ENCODE data around the gene KCTD18.
A peak's percentile ranks its signal among the peaks of the same experiment; 100 is the strongest.

Gene KCTD18

GRCh38 chr2:200483729-200484198 lies 26.1 kb downstream of the KCTD18 start:
- H3K18ac ChIP-seq (ENCODE audit: low read length): no peak overlapping the region
- peaks cover 6 to 8% of the 10 kb centered on the region in 2 experiments for H3K36me3 ChIP-seq (ENCODE audit: control insufficient read depth in 1 of 2, insufficient read depth in 2 of 2, low read length in 2 of 2)
- H3K23ac ChIP-seq (ENCODE audit: low read length): no peak overlapping the region
- DNase-seq: peak; percentile 17 to 63
- H3K4me3 ChIP-seq (ENCODE audit: low read depth, low read length): no peak overlapping the region
- no peaks in the 10 kb centered on the region for H3K79me1 ChIP-seq (ENCODE audit: low read length)
- H3K27ac ChIP-seq (ENCODE audit: low read depth, low read length): no peak overlapping the region
- no peak overlapping the region for H4K12ac ChIP-seq (ENCODE audit: low read depth, low read length)
- H3K9ac ChIP-seq (ENCODE audit: low read length): no peak overlapping the region
- peaks cover 0 to 9% of the 10 kb centered on the region in 2 experiments for H3K4me1 ChIP-seq (ENCODE audit: control insufficient read depth in 1 of 2, insufficient read depth in 2 of 2, low read length in 2 of 2)
- H2BK120ac ChIP-seq (ENCODE audit: insufficient read depth, low read length, poor library complexity): no peak overlapping the region
- no peak overlapping the region for H2AK5ac ChIP-seq (ENCODE audit: low read length)
- no peak overlapping the region for H4K8ac ChIP-seq (ENCODE audit: low read depth, low read length)
- no peaks in the 10 kb centered on the region for H3K27me3 ChIP-seq (ENCODE audit: insufficient read depth, low read length)
- H4K91ac ChIP-seq (ENCODE audit: low read depth, low read length): no peak overlapping the region
- no peak overlapping the region for H2AFZ ChIP-seq (ENCODE audit: insufficient read depth, low read length, poor library complexity)
- H2BK5ac ChIP-seq (ENCODE audit: low read depth, low read length, poor library complexity): no peak overlapping the region
- no peak overlapping the region for H2BK12ac ChIP-seq (ENCODE audit: low read length)
- H3K14ac ChIP-seq (ENCODE audit: low read length): no peak overlapping the region
- WGBS (ENCODE audit: extremely low coverage, insufficient coverage, insufficient read length): no CpG with 5 or more reads among the region's 4 CpGs
- H3K4me2 ChIP-seq (ENCODE audit: low read length): no peak overlapping the region
- no peaks in the 10 kb centered on the region for H3K79me2 ChIP-seq (ENCODE audit: control insufficient read depth, insufficient read depth, low read length, poor library complexity)
- H3K4ac ChIP-seq (ENCODE audit: low read depth, low read length): no peak overlapping the region
- H3K9me3 ChIP-seq (ENCODE audit: insufficient read depth, low read depth, low read length): no peaks in the 10 kb centered on the region

- H3K23ac ChIP-seq (ENCODE audit: low read length): no peak overlapping the region
- H3K79me1 ChIP-seq (ENCODE audit: low read length): no peaks in the 10 kb centered on the region
- H3K18ac ChIP-seq (ENCODE audit: low read length): no peak overlapping the region
- DNase-seq: no peak
- no peak overlapping the region for H2BK5ac ChIP-seq (ENCODE audit: low read depth, low read length, poor library complexity)
- H2BK12ac ChIP-seq (ENCODE audit: low read length): no peak overlapping the region
- no peaks in the 10 kb centered on the region for H3K79me2 ChIP-seq (ENCODE audit: control insufficient read depth, insufficient read depth, low read length, poor library complexity)
- H3K27me3 ChIP-seq (ENCODE audit: insufficient read depth, low read length): no peaks in the 10 kb centered on the region
- no peak overlapping the region for H3K4me3 ChIP-seq (ENCODE audit: low read depth, low read length)
- H3K27ac ChIP-seq (ENCODE audit: low read depth, low read length): no peak overlapping the region
- H3K4me1 ChIP-seq (ENCODE audit: control insufficient read depth in 1 of 2, insufficient read depth in 2 of 2, low read length in 2 of 2): peaks cover 0 to 9% of the 10 kb centered on the region in 2 experiments
- H4K12ac ChIP-seq (ENCODE audit: low read depth, low read length): no peak overlapping the region
- no peak overlapping the region for H3K14ac ChIP-seq (ENCODE audit: low read length)
- H3K4ac ChIP-seq (ENCODE audit: low read depth, low read length): no peak overlapping the region
- H2AK5ac ChIP-seq (ENCODE audit: low read length): no peak overlapping the region
- H3K9me3 ChIP-seq (ENCODE audit: insufficient read depth, low read depth, low read length): no peaks in the 10 kb centered on the region
- H3K36me3 ChIP-seq (ENCODE audit: control insufficient read depth in 1 of 2, insufficient read depth in 2 of 2, low read length in 2 of 2): peaks cover 12 to 17% of the 10 kb centered on the region in 2 experiments
- no peak overlapping the region for H2BK120ac ChIP-seq (ENCODE audit: insufficient read depth, low read length, poor library complexity)
- no peak overlapping the region for H3K9ac ChIP-seq (ENCODE audit: low read length)
- no peak overlapping the region for H3K4me2 ChIP-seq (ENCODE audit: low read length)
- H2AFZ ChIP-seq (ENCODE audit: insufficient read depth, low read length, poor library complexity): no peak overlapping the region
- H4K8ac ChIP-seq (ENCODE audit: low read depth, low read length): no peak overlapping the region
- no peak overlapping the region for H4K91ac ChIP-seq (ENCODE audit: low read depth, low read length)
Measured at GRCh38 chr2:200482194-200482593, 27.7 kb downstream of the KCTD18 start.

- WGBS (ENCODE audit: extremely low coverage, insufficient coverage, insufficient read length): no CpG with 5 or more reads among the region's 8 CpGs
- Histone ChIP-seq H3K79me2 (ENCODE audit: control insufficient read depth, insufficient read depth, low read length, poor library complexity) (no peaks in the 10 kb centered on the region), H3K4me3 (ENCODE audit: low read depth, low read length) (no peak overlapping the region), H4K91ac (ENCODE audit: low read depth, low read length) (no peak overlapping the region), H4K8ac (ENCODE audit: low read depth, low read length) (no peak overlapping the region), H3K4me2 (ENCODE audit: low read length) (no peak overlapping the region), H3K4me1 (ENCODE audit: control insufficient read depth in 1 of 2, insufficient read depth in 2 of 2, low read length in 2 of 2) (peaks cover 0 to 9% of the 10 kb centered on the region in 2 experiments), H3K9ac (ENCODE audit: low read length) (no peak overlapping the region), H3K79me1 (ENCODE audit: low read length) (no peaks in the 10 kb centered on the region), H3K4ac (ENCODE audit: low read depth, low read length) (no peak overlapping the region), H3K27ac (ENCODE audit: low read depth, low read length) (peak overlapping the region; percentile 30), H3K14ac (ENCODE audit: low read length) (no peak overlapping the region), H4K12ac (ENCODE audit: low read depth, low read length) (no peak overlapping the region), H2BK12ac (ENCODE audit: low read length) (no peak overlapping the region), H2AK5ac (ENCODE audit: low read length) (no peak overlapping the region), H3K18ac (ENCODE audit: low read length) (no peak overlapping the region), H2BK5ac (ENCODE audit: low read depth, low read length, poor library complexity) (no peak overlapping the region), H2AFZ (ENCODE audit: insufficient read depth, low read length, poor library complexity) (no peak overlapping the region), H3K9me3 (ENCODE audit: insufficient read depth, low read depth, low read length) (no peaks in the 10 kb centered on the region), H2BK120ac (ENCODE audit: insufficient read depth, low read length, poor library complexity) (no peak overlapping the region), H3K27me3 (ENCODE audit: insufficient read depth, low read length) (no peaks in the 10 kb centered on the region), H3K23ac (ENCODE audit: low read length) (no peak overlapping the region), H3K36me3 (ENCODE audit: control insufficient read depth in 1 of 2, insufficient read depth in 2 of 2, low read length in 2 of 2) (peaks cover 23 to 32% of the 10 kb centered on the region in 2 experiments)
- DNase-seq: peak; percentile 41 to 78
Measured at GRCh38 chr2:200479692-200480265, 30.1 kb downstream of the KCTD18 start.

GRCh38 chr2:200477667-200478131 lies 32.2 kb downstream of the KCTD18 start:
- H3K4me2 ChIP-seq (ENCODE audit: low read length): no peak overlapping the region
- no peak overlapping the region for H2BK120ac ChIP-seq (ENCODE audit: insufficient read depth, low read length, poor library complexity)
- no peak overlapping the region for H3K18ac ChIP-seq (ENCODE audit: low read length)
- H3K9me3 ChIP-seq (ENCODE audit: insufficient read depth, low read depth, low read length): no peaks in the 10 kb centered on the region
- H4K12ac ChIP-seq (ENCODE audit: low read depth, low read length): no peak overlapping the region
- no peak overlapping the region for H4K91ac ChIP-seq (ENCODE audit: low read depth, low read length)
- H3K14ac ChIP-seq (ENCODE audit: low read length): no peak overlapping the region
- H3K23ac ChIP-seq (ENCODE audit: low read length): no peak overlapping the region
- no peak overlapping the region for H3K27ac ChIP-seq (ENCODE audit: low read depth, low read length)
- no peak overlapping the region for H4K8ac ChIP-seq (ENCODE audit: low read depth, low read length)
- no peak overlapping the region for H2BK12ac ChIP-seq (ENCODE audit: low read length)
- WGBS (ENCODE audit: extremely low coverage, insufficient coverage, insufficient read length): no CpG with 5 or more reads among the region's 21 CpGs
- H3K27me3 ChIP-seq (ENCODE audit: insufficient read depth, low read length): no peaks in the 10 kb centered on the region
- no peaks in the 10 kb centered on the region for H3K79me2 ChIP-seq (ENCODE audit: control insufficient read depth, insufficient read depth, low read length, poor library complexity)
- H3K36me3 ChIP-seq (ENCODE audit: control insufficient read depth in 1 of 2, insufficient read depth in 2 of 2, low read length in 2 of 2): peaks cover 35 to 43% of the 10 kb centered on the region in 2 experiments
- no peak for DNase-seq
- peaks cover 0 to 9% of the 10 kb centered on the region in 2 experiments for H3K4me1 ChIP-seq (ENCODE audit: control insufficient read depth in 1 of 2, insufficient read depth in 2 of 2, low read length in 2 of 2)
- no peak overlapping the region for H2BK5ac ChIP-seq (ENCODE audit: low read depth, low read length, poor library complexity)
- no peak overlapping the region for H3K4ac ChIP-seq (ENCODE audit: low read depth, low read length)
- no peaks in the 10 kb centered on the region for H3K79me1 ChIP-seq (ENCODE audit: low read length)
- H2AFZ ChIP-seq (ENCODE audit: insufficient read depth, low read length, poor library complexity): no peak overlapping the region
- H2AK5ac ChIP-seq (ENCODE audit: low read length): no peak overlapping the region
- no peak overlapping the region for H3K9ac ChIP-seq (ENCODE audit: low read length)
- no peak overlapping the region for H3K4me3 ChIP-seq (ENCODE audit: low read depth, low read length)

Measured in trophoblast cell (in vitro differentiated cells and primary cell).